Endodermal cell (in vitro differentiated cells): Measurements from ENCODE around the gene HNRNPH1. TPM values are rescaled to one million over a fixed set of nuclear protein-coding genes. Genes with fewer than 3 reads are reported as not detected.
"Not testable (repeated sequence)": the region's sequence is repeated elsewhere in the genome, so short reads cannot be mapped to it uniquely, and the experiment has no call there.

ENCODE experiments used
- DNase-seq: peaks from one replicate; pipeline ENCODE4 v3.0.0-alpha.2; 2017
- H3K27ac ChIP-seq: 2 replicates; pipeline ENCODE4 v1.5.1; 2013; ENCODE audit warnings: mild to moderate bottlenecking, low read depth, low read length, moderate library complexity
- H3K27me3 ChIP-seq: 2 replicates; pipeline ENCODE4 v1.6.1; 2013; ENCODE audit warnings: mild to moderate bottlenecking, low read length, moderate library complexity; ENCODE audit not compliant: insufficient read depth, control insufficient read depth, poor library complexity, severe bottlenecking
- H3K36me3 ChIP-seq: 2 replicates; pipeline ENCODE4 v1.7.0; 2013; ENCODE audit warnings: mild to moderate bottlenecking, low read length, moderate library complexity; ENCODE audit not compliant: control insufficient read depth, insufficient read depth
- H3K4me1 ChIP-seq: one replicate; pipeline ENCODE4 v1.7.0; 2013; ENCODE audit warnings: low read length; ENCODE audit not compliant: control insufficient read depth, insufficient read depth
- H3K4me3 ChIP-seq: 2 replicates; pipeline ENCODE4 v1.5.1; 2013; ENCODE audit warnings: mild to moderate bottlenecking, low read length, moderate library complexity
- H3K9ac ChIP-seq: 2 replicates; pipeline ENCODE4 v1.6.1; 2013; ENCODE audit warnings: mild to moderate bottlenecking, low read length, moderate library complexity; ENCODE audit not compliant: poor library complexity, severe bottlenecking; ENCODE audit errors: extremely low read depth
- H3K9me3 ChIP-seq: 2 replicates; pipeline ENCODE4 v1.6.1; 2013; ENCODE audit warnings: mild to moderate bottlenecking, low read length, moderate library complexity; ENCODE audit not compliant: control insufficient read depth
- H3K27ac Mint-ChIP-seq: 2 replicates; pipeline ENCODE4 v1.8.0; 2020; ENCODE audit warnings: mixed read lengths
- H3K27me3 Mint-ChIP-seq: 2 replicates; pipeline ENCODE4 v1.8.0; 2021; ENCODE audit warnings: mild to moderate bottlenecking, mixed read lengths; ENCODE audit not compliant: insufficient read depth
- H3K36me3 Mint-ChIP-seq: 2 replicates; pipeline ENCODE4 v1.8.0; 2020; ENCODE audit warnings: low read depth, mixed read lengths
- H3K4me1 Mint-ChIP-seq: 2 replicates; pipeline ENCODE4 v1.8.0; 2020; ENCODE audit warnings: mixed read lengths
- H3K4me3 Mint-ChIP-seq: 2 replicates; pipeline ENCODE4 v1.8.0; 2020; ENCODE audit warnings: mild to moderate bottlenecking, moderate library complexity, mixed read lengths
- H3K9me3 Mint-ChIP-seq: 2 replicates; pipeline ENCODE4 v1.8.0; 2020; ENCODE audit warnings: mild to moderate bottlenecking, mixed read lengths
- CTCF ChIP-seq: fragments of 200-600 bp; sonication (generic); conservative IDR thresholded peaks from 2 replicates; pipeline ENCODE4 v1.5.0; 2021; ENCODE audit warnings: antibody characterized with exemption, mild to moderate bottlenecking
- WGBS, 2 experiments: methylation state at CpG; one replicate each; pipeline versions ENCODE4 v1.1.5 to v1.1.7; 2013; ENCODE audit warnings: missing lambda C conversion rate in 2 of 2, mixed read lengths in 1 of 2; ENCODE audit not compliant: insufficient coverage in 1 of 2, insufficient read length in 1 of 2; 5-methylcytosine and 5-hydroxymethylcytosine counted together
- long read RNA-seq, 4 experiments: library from polyadenylated mRNA in 2 of 4; library from RNA in 1 of 4; library from capped mRNA in 1 of 4; stranded (forward) in 3 of 4; unstranded in 1 of 4; transcript quantifications; one replicate each; pipeline ENCODE4 v2.0.0, GENCODE V29; 2020 to 2021; ENCODE audit warnings: inconsistent platforms in 1 of 4
- polyA plus RNA-seq, 2 experiments: library from polyadenylated mRNA; stranded (reverse); fragments of 50-300 nt; gene quantifications; one replicate each; pipeline ENCODE4 v1.2.3, GENCODE V29; 2013
- total RNA-seq, 2 donors: library from RNA; stranded (reverse); fragmentation: NEBNext Ultra II Directional in 1 of 2; extraction: Animal tissue kit (Norgen Biotek cat#: 25700) in 1 of 2; gene quantifications; 2 replicates in 1 of 2; 3 replicates in 1 of 2; pipeline ENCODE4 v1.2.1, GENCODE V29; 2021

HNRNPH1 gene
- 100 to 1,000 TPM; 801 to 885 TPM for total RNA-seq
- polyA plus RNA-seq (2013, experiment 1 of 2): 714 TPM
- 560 TPM for polyA plus RNA-seq (2013, experiment 2 of 2)
- long read RNA-seq, experiment 1, transcript HNRNPH1-203 (14 exons, 2,279 nt): major isoform, 10 of 100 reads
- long read RNA-seq, experiment 1, transcript HNRNPH1-202 (13 exons, 3,667 nt): minor isoform, 8 of 100 reads
- long read RNA-seq, experiment 1, partial matches to known transcripts: 39 of 100 reads
- long read RNA-seq, experiment 1, other reads (novel, unspliced or antisense): 37 of 100 reads
- long read RNA-seq, experiment 2, transcript HNRNPH1-204 (14 exons, 2,248 nt): major isoform, 14 of 82 reads
- long read RNA-seq, experiment 2, transcript HNRNPH1-203 (14 exons, 2,279 nt): minor isoform, 10 of 82 reads
- long read RNA-seq, experiment 2, partial matches to known transcripts: 19 of 82 reads
- long read RNA-seq, experiment 2, other reads (novel, unspliced or antisense): 38 of 82 reads
- long read RNA-seq, experiment 3, transcript HNRNPH1-203 (14 exons, 2,279 nt): minor isoform, 99 of 444 reads
- long read RNA-seq, experiment 3, transcript HNRNPH1-204 (14 exons, 2,248 nt): major isoform, 126 of 444 reads
- long read RNA-seq, experiment 3, partial matches to known transcripts: 14 of 444 reads
- long read RNA-seq, experiment 3, other reads (novel, unspliced or antisense): 200 of 444 reads
- long read RNA-seq, experiment 4, transcript HNRNPH1-204 (14 exons, 2,248 nt): minor isoform, 27 of 162 reads
- long read RNA-seq, experiment 4, transcript HNRNPH1-203 (14 exons, 2,279 nt): major isoform, 36 of 162 reads
- long read RNA-seq, experiment 4, partial matches to known transcripts: 47 of 162 reads
- long read RNA-seq, experiment 4, other reads (novel, unspliced or antisense): 49 of 162 reads

- peaks cover 33% of the 10 kb centered on the region for H3K4me1 Mint-ChIP-seq
- Histone ChIP-seq H3K9ac (peak within 1 kb of the TSS; percentile 99), H3K9me3 (no peaks in the 10 kb centered on the region), H3K4me1 (peaks cover 9% of the 10 kb centered on the region), H3K27ac (peak within 1 kb of the TSS; percentile 97), H3K27me3 (no peaks in the 10 kb centered on the region), H3K36me3 (peaks cover 43% of the 10 kb centered on the region), H3K4me3 (peak within 1 kb of the TSS; percentile 94)
- H3K27me3 Mint-ChIP-seq: no peaks in the 10 kb centered on the region
- DNase-seq: peak; percentile 99
- H3K36me3 Mint-ChIP-seq: peaks cover 45% of the 10 kb centered on the region
- peaks cover 2% of the 10 kb centered on the region for H3K9me3 Mint-ChIP-seq
- H3K4me3 Mint-ChIP-seq: peak within 1 kb of the TSS; percentile 97
- 0 to 1% methylated on average over 47 to 92 of the region's 92 CpGs for WGBS, 2 experiments
- no peak for TF ChIP-seq CTCF
- H3K27ac Mint-ChIP-seq: peak within 1 kb of the TSS; percentile 100
Observed at GRCh38 chr5:179623003-179623905, at the start of gene HNRNPH1. HNRNPH1 (minus strand) TSS chr5:179623671; CDS start chr5:179623133, 538 bp downstream.

GRCh38 chr5:179668391-179668790 is 44.9 kb upstream of the HNRNPH1 start:
- Histone ChIP-seq H3K4me3 (no peak overlapping the region), H3K4me1 (peaks cover 6% of the 10 kb centered on the region), H3K36me3 (no peaks in the 10 kb centered on the region), H3K9me3 (no peaks in the 10 kb centered on the region), H3K9ac (no peak overlapping the region), H3K27ac (no peak overlapping the region), H3K27me3 (no peaks in the 10 kb centered on the region)
- Mint-ChIP-seq H3K4me1 (peaks cover 5% of the 10 kb centered on the region), H3K27ac (no peak overlapping the region), H3K4me3 (no peak overlapping the region), H3K9me3 (no peaks in the 10 kb centered on the region), H3K36me3 (peaks cover 5% of the 10 kb centered on the region), H3K27me3 (no peaks in the 10 kb centered on the region)
- peak; percentile 99 for TF ChIP-seq CTCF
- DNase-seq: peak; percentile 93
- WGBS, 2 experiments: 49 to 56% methylated on average over 7 of the region's 7 CpGs

GRCh38 chr5:179661647-179662046 is 38.2 kb upstream of the HNRNPH1 start:
- H3K27me3 Mint-ChIP-seq, H3K4me1 Mint-ChIP-seq: not testable (repeated sequence)
- WGBS, 2 experiments: 83 to 88% methylated on average over 5 to 6 of the region's 6 CpGs

GRCh38 chr5:179658179-179658856 is 34.8 kb upstream of the HNRNPH1 start:
- H3K27ac ChIP-seq: not testable (repeated sequence)

More at GRCh38 chr5:179661647-179662046, 38.2 kb upstream of the HNRNPH1 start:
- H3K27ac ChIP-seq, DNase-seq, H3K9me3 Mint-ChIP-seq, H3K27me3 ChIP-seq, H3K9ac ChIP-seq, H3K9me3 ChIP-seq, H3K4me3 ChIP-seq, H3K36me3 ChIP-seq, H3K4me1 ChIP-seq, H3K36me3 Mint-ChIP-seq, H3K4me3 Mint-ChIP-seq, H3K27ac Mint-ChIP-seq: not testable (repeated sequence)

More at GRCh38 chr5:179658179-179658856, 34.8 kb upstream of the HNRNPH1 start:
- not testable (repeated sequence) for H3K4me1 Mint-ChIP-seq, H3K9ac ChIP-seq, H3K27me3 ChIP-seq, H3K9me3 ChIP-seq, H3K9me3 Mint-ChIP-seq, H3K36me3 ChIP-seq, H3K36me3 Mint-ChIP-seq, H3K4me1 ChIP-seq, H3K27me3 Mint-ChIP-seq
- peak overlapping the region; percentile 68 for H3K4me3 ChIP-seq
- peak; percentile 62 for DNase-seq
- WGBS, 2 experiments: 31 to 38% methylated on average over 9 to 10 of the region's 29 CpGs
- H3K27ac Mint-ChIP-seq: peak overlapping the region; percentile 70
- peak overlapping the region; percentile 52 for H3K4me3 Mint-ChIP-seq
